Activated naive CD4-positive, alpha-beta T cell treated with anti-CD3 and anti-CD28 coated beads, Interleukin-2, amount 50 U/mL, for 16 hours (primary cell): ENCODE data around the gene RPS6KC1.

Experiments
- DNase-seq: peaks from one replicate; pipeline ENCODE4 v3.0.0-alpha.2; 2020

Gene RPS6KC1

DNA sequence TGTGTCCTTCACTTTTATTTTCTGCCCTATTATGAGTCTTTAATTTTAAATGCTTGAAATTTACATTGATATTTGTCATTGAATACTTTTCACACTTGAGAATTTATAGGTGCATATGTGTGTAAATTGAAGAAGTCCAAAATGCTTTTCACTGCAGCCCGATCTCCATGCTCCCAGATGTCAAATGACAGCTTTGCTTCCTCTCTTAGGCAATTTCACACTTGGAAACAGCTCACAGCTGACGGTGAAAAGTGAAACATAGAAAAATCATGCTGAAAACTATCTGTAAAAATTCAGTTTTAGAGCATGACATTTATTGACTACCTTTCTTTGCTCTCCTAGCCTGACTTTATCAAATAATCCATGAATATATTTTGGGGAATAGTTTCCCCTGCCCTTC is 196.0 kb downstream of the RPS6KC1 start:
- no peak for DNase-seq

DNA sequence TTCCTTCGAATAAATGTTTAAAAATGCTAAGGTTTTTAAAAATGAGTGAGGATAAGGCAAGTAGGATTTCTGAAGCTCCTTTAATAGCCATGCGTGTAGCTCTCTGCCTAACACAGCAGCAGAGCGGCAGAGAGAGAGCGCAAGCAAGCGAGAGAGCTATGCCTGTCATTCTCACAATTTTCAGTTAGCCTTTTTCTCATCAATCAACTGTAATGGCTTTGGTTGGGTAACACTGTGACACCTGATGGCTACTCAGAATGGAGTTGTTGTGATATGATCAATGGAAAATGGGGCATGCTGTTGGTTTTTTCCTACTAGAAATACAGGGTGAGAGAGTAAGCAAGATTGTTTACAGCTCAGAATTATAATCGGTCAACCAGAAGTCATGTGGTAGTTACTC is 198.4 kb downstream of the RPS6KC1 start:
- DNase-seq, result no peak

DNA sequence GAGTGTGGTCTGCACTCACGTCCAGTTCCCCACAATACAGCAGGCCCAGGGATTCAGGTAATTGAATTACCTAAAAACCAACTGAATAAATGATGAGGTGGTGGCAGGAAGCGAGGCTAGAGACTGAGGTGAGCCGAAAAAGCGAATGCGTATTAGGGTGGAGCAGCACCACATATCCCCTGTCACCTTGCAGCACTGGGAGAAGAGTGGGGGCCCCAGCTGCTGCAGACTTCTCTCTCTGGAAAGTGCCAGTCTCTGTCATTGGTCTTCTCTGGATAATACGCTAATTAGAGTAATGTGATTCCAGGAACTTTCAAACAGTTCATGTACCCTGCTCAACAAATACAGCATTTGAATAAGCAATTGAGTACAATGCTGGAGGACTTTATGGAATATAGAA is 199.0 kb downstream of the RPS6KC1 start:
- no peak for DNase-seq

DNA sequence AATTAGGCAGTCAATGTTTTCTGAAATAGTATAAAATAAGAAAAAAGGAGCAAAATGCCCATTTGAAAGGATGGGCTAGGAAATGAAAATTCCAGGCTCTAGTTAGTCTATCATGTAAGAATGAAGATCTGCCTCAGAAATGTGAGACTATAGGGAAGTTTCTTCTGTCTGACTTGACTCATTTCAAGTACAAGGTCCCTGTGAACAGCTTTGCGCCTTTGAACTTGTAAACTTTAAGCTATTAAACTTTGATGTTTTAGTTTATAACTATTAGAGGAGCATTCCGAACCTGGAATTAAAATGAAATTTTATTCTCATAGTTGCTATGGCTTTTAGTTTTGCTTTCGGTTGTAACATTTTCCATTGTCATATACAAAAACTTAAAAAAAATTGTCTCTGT is 199.4 kb downstream of the RPS6KC1 start:
- no peak for DNase-seq

- DNase-seq, result no peak
Measured at GRCh38 chr1:213251972-213252371, 200.9 kb downstream of the RPS6KC1 start.

DNA sequence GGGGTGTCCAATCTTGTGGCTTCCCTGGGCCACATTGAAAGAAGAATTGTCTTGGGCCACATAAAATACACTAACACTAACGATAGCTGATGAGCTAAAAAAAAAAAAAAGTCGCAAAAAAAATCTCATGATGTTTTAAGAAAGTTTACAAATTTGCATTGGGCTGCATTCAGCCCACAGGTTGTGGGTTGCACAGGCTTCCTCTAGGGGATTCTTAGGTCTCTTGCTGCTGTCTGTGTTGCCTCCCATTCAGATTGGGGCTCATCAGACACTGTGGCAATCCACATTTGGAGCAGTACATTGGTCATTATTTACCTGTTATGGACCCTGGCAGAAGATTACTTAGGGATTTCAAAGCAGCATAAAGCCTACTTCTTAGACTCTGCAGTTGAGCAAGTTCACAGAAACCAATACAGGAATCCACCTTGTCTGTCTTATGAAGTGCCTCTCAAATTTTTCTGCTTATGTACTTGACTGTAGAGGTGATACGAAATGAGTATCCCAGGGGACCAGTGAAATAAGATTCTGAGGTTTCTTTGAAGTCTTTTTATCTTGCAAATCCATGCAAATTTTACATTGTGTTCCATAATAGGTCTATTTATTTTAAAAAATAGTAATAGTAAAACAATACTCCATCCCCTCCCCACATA is 205.5 kb downstream of the RPS6KC1 start:
- no peak for DNase-seq

- no peak for DNase-seq
Measured at GRCh38 chr1:213260311-213261075, 209.5 kb downstream of the RPS6KC1 start.

DNA sequence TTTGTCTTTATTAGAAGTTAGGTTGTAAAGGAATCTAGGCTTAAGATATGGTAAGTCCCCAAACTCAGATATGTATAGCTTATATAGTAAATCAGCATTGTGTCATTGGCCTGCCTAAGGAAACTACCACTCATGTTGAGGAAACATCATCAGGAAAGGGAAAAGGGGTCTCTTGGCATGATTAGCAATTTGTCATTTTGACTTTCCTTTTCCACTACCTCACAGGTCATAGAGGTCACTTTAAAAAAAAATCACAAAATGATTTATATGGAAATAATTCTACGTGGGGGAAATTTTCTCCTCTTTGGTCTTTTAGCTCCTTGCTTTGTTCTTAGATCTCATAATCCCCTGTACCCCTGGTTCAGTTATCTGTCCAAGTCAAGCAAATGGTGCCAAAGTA is 213.5 kb downstream of the RPS6KC1 start:
- DNase-seq, result no peak

DNA sequence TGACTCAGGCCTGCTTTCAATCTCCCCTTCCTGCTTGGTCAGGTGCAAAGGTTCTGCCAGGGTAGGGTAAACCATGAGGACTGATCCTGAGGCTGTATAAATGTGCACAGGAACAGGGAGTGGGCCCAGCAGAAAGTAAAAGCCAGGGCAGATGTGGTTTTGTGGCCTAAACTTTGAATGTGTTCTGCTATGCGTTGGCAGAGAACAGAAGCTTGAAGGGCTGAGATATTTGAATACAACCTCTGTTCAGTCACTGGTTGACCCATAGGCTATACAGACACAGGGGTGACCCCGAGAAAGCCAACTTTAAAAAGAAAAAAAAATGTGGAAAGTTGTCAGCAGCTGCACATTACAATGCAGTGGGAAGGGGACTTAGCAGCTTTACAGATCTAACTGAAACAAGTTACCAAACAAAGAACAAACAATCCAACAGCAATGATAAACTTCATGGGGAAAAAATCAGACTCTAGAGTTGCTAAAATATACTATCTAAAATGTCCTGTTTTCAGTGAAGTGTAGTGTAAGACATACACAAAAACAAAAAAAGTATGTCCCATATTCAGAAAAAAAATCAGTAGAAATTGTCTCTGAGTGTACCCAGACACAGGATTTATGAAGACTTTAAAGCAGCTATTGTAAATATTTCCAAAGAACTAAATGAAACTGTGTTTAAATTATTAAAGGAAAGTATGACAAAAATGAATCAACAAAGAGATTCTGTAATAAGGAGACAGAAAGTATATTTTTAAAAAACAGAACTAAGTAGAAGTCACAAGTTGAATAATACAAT is 216.1 kb downstream of the RPS6KC1 start:
- no peak for DNase-seq

DNA sequence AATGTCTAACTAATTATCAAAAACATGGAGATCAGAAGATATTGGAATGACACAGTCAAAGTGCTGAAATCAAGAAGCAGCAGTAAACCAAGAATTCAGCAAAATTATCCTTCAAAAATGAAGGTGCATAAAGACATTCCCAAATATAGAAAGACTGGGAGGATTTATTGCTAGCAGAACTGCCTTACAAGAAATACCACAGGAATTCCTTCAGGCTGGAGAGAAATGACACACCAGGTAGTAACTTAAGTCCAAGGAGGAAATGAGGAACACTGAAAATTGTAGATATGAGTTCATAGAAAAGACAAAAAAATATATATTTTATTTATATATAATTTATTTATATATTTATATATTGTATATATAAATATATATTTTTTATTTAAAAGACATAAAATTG is 217.2 kb downstream of the RPS6KC1 start:
- DNase-seq, result no peak

GRCh38 chr1:213269829-213270228 is 218.8 kb downstream of the RPS6KC1 start:
- no peak for DNase-seq

DNA sequence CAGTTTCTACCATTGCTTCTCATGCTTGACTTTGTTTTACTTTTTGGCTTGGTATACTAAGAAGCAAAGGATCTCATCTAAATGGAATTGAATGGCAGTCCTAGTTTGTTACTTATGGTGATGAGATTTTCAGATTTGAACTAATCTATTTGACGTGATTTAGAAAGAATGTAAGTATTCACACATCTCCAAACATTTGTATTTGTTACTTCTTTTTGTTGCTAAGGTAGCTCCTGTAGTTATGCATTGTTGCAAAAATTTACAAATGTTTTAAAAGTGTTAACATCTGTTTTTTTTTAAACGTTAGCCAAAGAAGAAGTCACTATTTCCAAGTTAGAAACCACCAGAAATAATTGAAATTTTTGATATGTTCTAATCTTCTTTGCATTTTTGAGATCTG is 222.5 kb downstream of the RPS6KC1 start:
- no peak for DNase-seq

DNA sequence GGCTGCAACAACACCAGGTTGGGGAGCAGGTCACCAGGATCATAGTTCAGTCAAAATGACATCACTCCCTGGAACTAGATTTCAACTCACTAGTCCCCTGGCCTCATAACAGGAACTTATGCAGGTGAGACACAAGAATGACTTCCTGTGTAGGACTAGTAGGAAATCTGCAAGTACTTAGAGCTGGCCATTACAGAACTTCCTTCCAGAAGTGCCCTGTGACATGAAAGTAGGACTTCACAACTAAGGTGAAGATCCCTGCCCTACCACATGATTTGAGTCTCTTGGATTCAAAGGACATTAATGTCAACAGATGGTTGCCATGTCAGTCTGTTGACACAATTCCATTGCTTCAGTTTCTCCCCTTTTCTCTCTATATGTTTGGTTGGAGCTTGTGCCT is 223.1 kb downstream of the RPS6KC1 start:
- no peak for DNase-seq

- no peak for DNase-seq
Measured at GRCh38 chr1:213275293-213275692, 224.3 kb downstream of the RPS6KC1 start.

GRCh38 chr1:213276236-213276635 is 225.2 kb downstream of the RPS6KC1 start:
- DNase-seq, result no peak

DNA sequence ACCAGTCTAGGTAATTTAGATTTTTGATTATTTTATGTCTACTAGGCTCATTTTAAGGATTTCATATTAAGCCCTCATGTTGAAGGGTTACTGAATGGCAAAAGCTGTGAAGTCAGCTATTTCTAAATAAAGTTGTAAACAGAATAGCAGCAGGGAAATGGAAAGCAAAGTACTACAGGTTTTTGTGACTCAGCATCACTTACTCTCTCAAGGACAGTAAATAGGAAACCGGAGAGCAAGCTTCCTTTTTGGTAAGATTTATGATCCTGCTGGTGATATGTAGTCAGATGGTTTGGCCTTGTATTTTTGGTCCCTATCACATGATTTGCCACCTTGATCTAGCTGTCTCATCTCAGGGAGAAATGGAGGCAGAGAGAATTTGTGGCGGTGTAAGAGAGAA is 226.0 kb downstream of the RPS6KC1 start:
- no peak for DNase-seq

DNA sequence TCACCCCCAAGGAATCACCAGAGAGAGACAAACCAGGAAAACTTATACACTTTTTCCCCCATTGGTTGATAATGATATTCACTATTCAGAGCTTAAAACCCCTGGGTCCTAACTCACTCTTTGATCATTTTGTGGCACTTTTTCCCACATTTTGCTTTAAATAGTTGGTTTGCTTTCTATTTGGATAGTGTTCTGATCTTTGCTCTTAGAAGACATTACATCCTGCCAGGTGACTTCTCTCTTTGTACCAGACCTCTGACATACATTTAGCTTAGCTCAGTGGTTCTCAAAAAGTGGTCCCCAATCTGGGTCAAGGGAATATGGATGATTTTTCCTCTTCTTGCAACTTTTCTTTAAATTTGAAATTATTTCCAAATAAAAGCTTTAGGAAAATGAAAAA is 228.4 kb downstream of the RPS6KC1 start:
- DNase-seq, result no peak

- DNase-seq, result no peak
Measured at GRCh38 chr1:213281640-213282301, 230.7 kb downstream of the RPS6KC1 start.

- DNase-seq, result no peak
Measured at GRCh38 chr1:213284626-213285025, 233.6 kb downstream of the RPS6KC1 start.

- DNase-seq, result no peak
Measured at GRCh38 chr1:213286235-213286634, 235.2 kb downstream of the RPS6KC1 start.

DNA sequence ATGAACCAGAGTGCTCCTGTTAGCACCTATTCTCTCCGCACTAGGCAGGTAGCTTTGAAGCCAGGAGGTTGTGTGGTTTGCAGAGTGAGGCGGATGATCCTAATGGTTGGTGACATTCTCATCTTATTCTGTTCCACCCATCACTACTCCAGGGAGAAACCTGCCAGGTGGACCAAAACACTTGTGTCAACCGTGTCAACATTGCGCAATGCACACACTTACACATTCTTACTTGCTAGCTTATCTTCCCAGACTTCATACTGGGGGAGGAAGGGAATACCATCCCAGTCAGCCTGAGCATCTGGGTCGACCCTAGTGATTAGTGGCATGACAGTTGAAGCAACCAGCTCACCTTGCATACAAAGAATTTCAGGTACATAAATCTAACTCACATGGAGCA is 236.9 kb downstream of the RPS6KC1 start:
- DNase-seq, result no peak

DNA sequence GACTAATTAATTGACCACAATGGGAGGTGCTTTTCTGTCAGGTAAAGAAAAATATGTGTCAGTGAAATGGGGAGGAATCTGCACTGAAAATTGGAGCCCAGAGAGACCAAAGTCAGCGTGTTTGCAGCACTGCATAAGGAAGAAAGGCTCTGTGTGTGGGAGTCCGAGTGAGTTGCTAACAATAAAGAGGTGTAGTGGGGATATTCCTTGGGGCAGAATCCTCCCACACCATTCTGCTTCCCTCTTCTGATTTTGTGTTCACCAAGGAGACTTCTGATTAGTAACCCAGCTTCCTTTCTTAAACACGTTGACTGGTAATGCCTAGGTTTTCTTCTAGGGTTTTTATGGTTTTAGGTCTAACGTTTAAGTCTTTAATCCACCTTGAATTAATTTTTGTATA is 240.5 kb downstream of the RPS6KC1 start:
- DNase-seq, result no peak

- no peak for DNase-seq
Measured at GRCh38 chr1:213292614-213293013, 241.6 kb downstream of the RPS6KC1 start.
